Neural progenitor cell (in vitro differentiated cells): ENCODE data around the gene RASA1. TPM values are rescaled to one million over a fixed set of nuclear protein-coding genes. Genes with fewer than 3 reads are reported as not detected.

Experiments used
- DNase-seq: peaks from one replicate; pipeline ENCODE4 v3.0.0-alpha.2; 2016; ENCODE audit warnings: low spot score
- H2AFZ ChIP-seq: fragments of 200-600 bp; sonication (generic); replicated peaks from 2 replicates; pipeline ENCODE4 v1.6.1; 2016; ENCODE audit warnings: antibody characterized with exemption
- H3F3A ChIP-seq: fragments of 200-600 bp; sonication (generic); 2 replicates; pipeline ENCODE4 v1.6.1; 2016; ENCODE audit warnings: antibody characterized with exemption, low read depth
- H3K27ac ChIP-seq: fragments of 200-600 bp; sonication (generic); 2 replicates; pipeline ENCODE4 v1.5.1; 2016; ENCODE audit warnings: mild to moderate bottlenecking
- H3K27me3 ChIP-seq: fragments of 200-600 bp; sonication (generic); 2 replicates; pipeline ENCODE4 v1.6.1; 2016; ENCODE audit warnings: mild to moderate bottlenecking, moderate library complexity
- H3K36me3 ChIP-seq: fragments of 200-600 bp; sonication (generic); 2 replicates; pipeline ENCODE4 v1.5.1; 2016
- H3K4me1 ChIP-seq: fragments of 200-600 bp; sonication (generic); 2 replicates; pipeline ENCODE4 v1.6.1; 2016; ENCODE audit warnings: mixed run types
- H3K4me2 ChIP-seq: fragments of 200-600 bp; sonication (generic); 2 replicates; pipeline ENCODE4 v1.6.1; 2016
- H3K4me3 ChIP-seq: fragments of 200-600 bp; sonication (generic); 2 replicates; pipeline ENCODE4 v1.5.1; 2016
- H3K79me2 ChIP-seq: fragments of 200-600 bp; sonication (generic); 2 replicates; pipeline ENCODE4 v1.6.1; 2016; ENCODE audit warnings: low read depth
- H3K9ac ChIP-seq: fragments of 200-600 bp; sonication (generic); 2 replicates; pipeline ENCODE4 v1.6.1; 2016
- H3K9me3 ChIP-seq: fragments of 200-600 bp; sonication (generic); 2 replicates; pipeline ENCODE4 v1.5.1; 2016; ENCODE audit warnings: low read depth
- H4K20me1 ChIP-seq: fragments of 200-600 bp; sonication (generic); 2 replicates; pipeline ENCODE4 v1.6.1; 2016; ENCODE audit warnings: low read depth
- H3K27ac Mint-ChIP-seq: 3 replicates; pipeline ENCODE4 v1.8.0; 2021; ENCODE audit warnings: mixed read lengths
- H3K27me3 Mint-ChIP-seq: 2 replicates; pipeline ENCODE4 v1.8.0; 2022; ENCODE audit warnings: low read depth, mild to moderate bottlenecking, inconsistent platforms, moderate library complexity, mixed read lengths; ENCODE audit not compliant: insufficient read depth
- H3K36me3 Mint-ChIP-seq: 3 replicates; pipeline ENCODE4 v1.8.0; 2021; ENCODE audit warnings: mixed read lengths
- H3K4me1 Mint-ChIP-seq: 3 replicates; pipeline ENCODE4 v1.8.0; 2021; ENCODE audit warnings: mixed read lengths
- H3K4me3 Mint-ChIP-seq: 3 replicates; pipeline ENCODE4 v1.8.0; 2021; ENCODE audit warnings: mild to moderate bottlenecking, moderate library complexity, mixed read lengths
- H3K9me3 Mint-ChIP-seq: 3 replicates; pipeline ENCODE4 v1.8.0; 2020; ENCODE audit warnings: mixed read lengths
- CTCF ChIP-seq: fragments of 200-600 bp; sonication (generic); IDR thresholded peaks from 2 replicates; pipeline ENCODE4 v1.5.1; 2017; ENCODE audit warnings: antibody characterized with exemption, mild to moderate bottlenecking
- EZH2 ChIP-seq: fragments of 200-600 bp; sonication (generic); IDR thresholded peaks from 2 replicates; pipeline ENCODE4 v1.6.1; 2017; ENCODE audit warnings: antibody characterized with exemption, mild to moderate bottlenecking, moderate library complexity
- EZH2phosphoT487 ChIP-seq: fragments of 200-600 bp; sonication (generic); IDR thresholded peaks from 2 replicates; pipeline ENCODE4 v1.6.1; 2017; ENCODE audit warnings: antibody characterized with exemption
- total RNA-seq: library from RNA; depleted of rRNA; stranded (reverse); fragments of >200 nt; gene quantifications from 2 replicates; pipeline ENCODE4 v1.2.3, GENCODE V29; 2015; ENCODE audit warnings: low replicate concordance

Gene RASA1
- total RNA-seq, 1 donor from 2014 or later: 60.9 TPM

- H3K4me2 ChIP-seq: no peak overlapping the region
- DNase-seq: no peak
- Mint-ChIP-seq H3K27ac (no peak overlapping the region), H3K36me3 (peaks cover 10% of the 10 kb centered on the region), H3K4me3 (no peak overlapping the region), H3K4me1 (no peaks in the 10 kb centered on the region), H3K27me3 (no peaks in the 10 kb centered on the region), H3K9me3 (no peaks in the 10 kb centered on the region)
- no peak overlapping the region for H2AFZ ChIP-seq
- H3F3A ChIP-seq: no peaks in the 10 kb centered on the region
- no peak overlapping the region for H3K4me3 ChIP-seq
- H4K20me1 ChIP-seq: peaks cover 13% of the 10 kb centered on the region
- H3K9ac ChIP-seq: no peak overlapping the region
- TF ChIP-seq EZH2 (no peak), EZH2phosphoT487 (no peak), CTCF (no peak)
- H3K27me3 ChIP-seq: no peaks in the 10 kb centered on the region
- no peaks in the 10 kb centered on the region for H3K9me3 ChIP-seq
- peaks cover 4% of the 10 kb centered on the region for H3K36me3 ChIP-seq
- H3K79me2 ChIP-seq: peaks cover 99% of the 10 kb centered on the region
- H3K4me1 ChIP-seq: peaks cover 16% of the 10 kb centered on the region
- no peak overlapping the region for H3K27ac ChIP-seq
These were observed 44.0 kb downstream of the RASA1 start for GRCh38 chr5:87311405-87312279.

DNA sequence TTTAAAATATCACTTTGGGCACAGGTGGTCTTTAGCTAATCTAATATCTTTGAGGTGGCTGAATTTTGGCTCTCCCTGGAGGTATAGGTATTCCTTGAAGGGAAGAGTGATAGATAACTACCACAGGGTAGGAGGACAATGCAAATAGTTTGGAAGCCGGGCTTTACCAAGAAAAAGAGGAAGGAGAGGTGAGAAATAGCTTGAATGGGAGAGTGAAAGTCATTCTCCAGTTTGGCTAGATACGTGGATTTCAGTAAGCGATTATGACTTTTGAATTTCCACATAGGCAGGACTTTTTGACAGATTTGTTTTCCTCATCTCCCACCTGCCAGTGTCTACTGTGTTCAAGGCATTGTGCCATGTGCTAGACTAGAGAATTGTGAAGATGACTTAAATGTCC lies 45.5 kb downstream of the RASA1 start:
- H3K4me1 ChIP-seq: peaks cover 16% of the 10 kb centered on the region
- H3K27me3 Mint-ChIP-seq: peaks cover 2% of the 10 kb centered on the region
- H3K9me3 Mint-ChIP-seq: peaks cover 6% of the 10 kb centered on the region
- H3K79me2 ChIP-seq: peaks cover 99% of the 10 kb centered on the region
- H3K4me3 ChIP-seq: no peak overlapping the region
- H3K36me3 Mint-ChIP-seq: peaks cover 12% of the 10 kb centered on the region
- no peak overlapping the region for H3K9ac ChIP-seq
- no peak for DNase-seq
- no peak overlapping the region for H3K4me3 Mint-ChIP-seq
- H2AFZ ChIP-seq: no peak overlapping the region
- H3K4me1 Mint-ChIP-seq: no peaks in the 10 kb centered on the region
- no peaks in the 10 kb centered on the region for H3K27me3 ChIP-seq
- H3K9me3 ChIP-seq: no peaks in the 10 kb centered on the region
- H4K20me1 ChIP-seq: peaks cover 13% of the 10 kb centered on the region
- peaks cover 4% of the 10 kb centered on the region for H3K36me3 ChIP-seq
- H3K27ac ChIP-seq: no peak overlapping the region
- no peak overlapping the region for H3K27ac Mint-ChIP-seq
- no peak overlapping the region for H3K4me2 ChIP-seq
- TF ChIP-seq EZH2phosphoT487 (no peak), CTCF (no peak), EZH2 (no peak)
- no peaks in the 10 kb centered on the region for H3F3A ChIP-seq

DNA sequence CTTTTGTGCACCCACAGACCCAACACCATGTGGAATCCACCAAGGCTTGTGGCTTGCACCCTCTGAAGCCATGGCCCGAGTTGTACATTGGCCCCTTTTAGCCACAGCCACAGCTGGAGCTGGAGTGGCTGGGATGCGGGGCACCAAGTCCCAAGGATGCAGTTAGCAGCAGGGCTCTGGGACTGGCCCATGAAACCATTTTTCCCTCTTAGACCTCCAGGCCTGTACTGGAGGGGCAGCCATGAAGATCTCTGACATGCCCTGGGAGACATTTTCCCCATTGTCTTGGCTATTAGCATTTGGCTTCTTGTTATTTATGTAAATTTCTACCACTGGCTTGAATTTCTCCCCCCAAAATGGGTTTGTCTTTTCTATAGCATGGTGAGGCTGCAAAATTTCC lies 51.8 kb downstream of the RASA1 start:
- Mint-ChIP-seq H3K27ac (no peak overlapping the region), H3K27me3 (peaks cover 2% of the 10 kb centered on the region), H3K9me3 (peaks cover 22% of the 10 kb centered on the region), H3K4me3 (no peak overlapping the region), H3K36me3 (peaks cover 27% of the 10 kb centered on the region), H3K4me1 (no peaks in the 10 kb centered on the region)
- DNase-seq: no peak
- no peak overlapping the region for H3K4me2 ChIP-seq
- no peaks in the 10 kb centered on the region for H3K4me1 ChIP-seq
- H3K9me3 ChIP-seq: no peaks in the 10 kb centered on the region
- TF ChIP-seq EZH2phosphoT487 (no peak), EZH2 (no peak), CTCF (no peak)
- no peak overlapping the region for H3K4me3 ChIP-seq
- H3K27me3 ChIP-seq: no peaks in the 10 kb centered on the region
- H3K27ac ChIP-seq: no peak overlapping the region
- peaks cover 4% of the 10 kb centered on the region for H3K36me3 ChIP-seq
- no peak overlapping the region for H2AFZ ChIP-seq
- no peak overlapping the region for H3K9ac ChIP-seq
- H3F3A ChIP-seq: no peaks in the 10 kb centered on the region
- H3K79me2 ChIP-seq: peaks cover 100% of the 10 kb centered on the region
- H4K20me1 ChIP-seq: no peaks in the 10 kb centered on the region
